CD14-positive monocyte (primary cell): ENCODE data around the gene ZIC1. TPM values are rescaled to one million over a fixed set of nuclear protein-coding genes. Genes with fewer than 3 reads are reported as not detected.

Experiments
- DNase-seq, 3 donors: peaks; one replicate each; pipeline ENCODE4 v3.0.0-alpha.2; 2011 to 2022
- H2AFZ ChIP-seq: 2 replicates; pipeline ENCODE4 v1.6.0; 2012; ENCODE audit warnings: mild to moderate bottlenecking, low read depth, low read length, inconsistent platforms; ENCODE audit not compliant: insufficient read depth, poor library complexity, severe bottlenecking
- H3K27ac ChIP-seq, 2 donors: 1 replicate in 1 of 2; 2 replicates in 1 of 2; pipeline ENCODE4 v1.5.1; 2012 to 2013; ENCODE audit warnings: low read length in 2 of 2, control low read depth in 1 of 2, inconsistent platforms in 1 of 2, low read depth in 1 of 2, mild to moderate bottlenecking in 1 of 2
- H3K27me3 ChIP-seq, 2 donors: one replicate each; pipeline versions ENCODE4 v1.6.0 to v1.6.1; 2011 to 2013; ENCODE audit warnings: low read length in 2 of 2; ENCODE audit not compliant: control insufficient read depth in 2 of 2, insufficient read depth in 2 of 2
- H3K36me3 ChIP-seq, 2 donors: replicated peaks in 1 of 2; 1 replicate in 1 of 2; 2 replicates in 1 of 2; pipeline versions ENCODE4 v1.5.1 to v1.6.1; 2012 to 2013; ENCODE audit warnings: low read length in 2 of 2, control low read depth in 1 of 2, inconsistent platforms in 1 of 2, mild to moderate bottlenecking in 1 of 2; ENCODE audit not compliant: insufficient read depth in 2 of 2, control insufficient read depth in 1 of 2
- H3K4me1 ChIP-seq, 2 donors: 1 replicate in 1 of 2; 2 replicates in 1 of 2; pipeline versions ENCODE4 v1.5.1 to v1.6.1; 2012 to 2013; ENCODE audit warnings: low read length in 2 of 2, control low read depth in 1 of 2, inconsistent platforms in 1 of 2, mild to moderate bottlenecking in 1 of 2, moderate library complexity in 1 of 2; ENCODE audit not compliant: insufficient read depth in 2 of 2, control insufficient read depth in 1 of 2
- H3K4me2 ChIP-seq: replicated peaks from 2 replicates; pipeline ENCODE3; 2012; ENCODE audit warnings: low read length, moderate library complexity, mild to moderate bottlenecking; ENCODE audit not compliant: poor library complexity, severe bottlenecking; ENCODE audit errors: extremely low read depth
- H3K4me3 ChIP-seq, 3 experiments: fragments of 200-600 bp in 1 of 3; sonication (generic) in 1 of 3; replicated peaks in 1 of 3; 1 replicate in 2 of 3; 2 replicates in 1 of 3; pipeline ENCODE4 v1.5.1; 2011 to 2013; ENCODE audit warnings: low read length in 3 of 3, mild to moderate bottlenecking in 3 of 3, control low read depth in 2 of 3, low read depth in 2 of 3, inconsistent platforms in 1 of 3, moderate library complexity in 1 of 3
- H3K79me2 ChIP-seq: 2 replicates; pipeline ENCODE4 v1.6.0; 2012; ENCODE audit warnings: mild to moderate bottlenecking, control low read depth, inconsistent platforms, low read length, moderate library complexity; ENCODE audit not compliant: insufficient read depth
- H3K9ac ChIP-seq: 2 replicates; pipeline ENCODE4 v1.6.0; 2017; ENCODE audit warnings: low read length, mild to moderate bottlenecking; ENCODE audit not compliant: insufficient read depth, poor library complexity, severe bottlenecking
- H3K9me3 ChIP-seq, 2 donors: replicated peaks in 1 of 2; 1 replicate in 1 of 2; 2 replicates in 1 of 2; pipeline versions ENCODE4 v1.5.1 to v1.6.1; 2012 to 2013; ENCODE audit warnings: low read length in 2 of 2, control low read depth in 1 of 2; ENCODE audit not compliant: control insufficient read depth in 1 of 2, insufficient read depth in 1 of 2
- H4K20me1 ChIP-seq: 2 replicates; pipeline ENCODE4 v1.6.0; 2012; ENCODE audit warnings: mild to moderate bottlenecking, low read length, control low read depth, moderate library complexity; ENCODE audit not compliant: insufficient read depth
- H3K27ac Mint-ChIP-seq, 7 donors: one replicate each; pipeline ENCODE4 v1.8.0; 2020; ENCODE audit warnings: mild to moderate bottlenecking in 7 of 7, mixed read lengths in 7 of 7, moderate library complexity in 6 of 7, inconsistent platforms in 2 of 7
- H3K27me3 Mint-ChIP-seq, 3 donors: one replicate each; pipeline ENCODE4 v1.8.0; 2021 to 2022; ENCODE audit warnings: low read depth in 3 of 3, mild to moderate bottlenecking in 3 of 3, mixed read lengths in 3 of 3, moderate library complexity in 3 of 3, inconsistent platforms in 1 of 3
- H3K36me3 Mint-ChIP-seq, 2 donors: one replicate each; pipeline ENCODE4 v1.8.0; 2020; ENCODE audit warnings: mixed read lengths in 2 of 2, inconsistent platforms in 1 of 2, mild to moderate bottlenecking in 1 of 2
- H3K4me1 Mint-ChIP-seq: one replicate; pipeline ENCODE4 v1.8.0; 2020; ENCODE audit warnings: mild to moderate bottlenecking, mixed read lengths
- H3K4me3 Mint-ChIP-seq, 2 donors: one replicate each; pipeline ENCODE4 v1.8.0; 2020; ENCODE audit warnings: mild to moderate bottlenecking in 2 of 2, mixed read lengths in 2 of 2, moderate library complexity in 1 of 2
- H3K9me3 Mint-ChIP-seq, 7 donors: one replicate each; pipeline ENCODE4 v1.8.0; 2020 to 2022; ENCODE audit warnings: mixed read lengths in 7 of 7, mild to moderate bottlenecking in 6 of 7, moderate library complexity in 6 of 7, inconsistent platforms in 2 of 7
- CTCF ChIP-seq: fragments of 200-600 bp; IDR thresholded peaks from one replicate; pipeline ENCODE4 v1.8.0; 2022; ENCODE audit warnings: antibody characterized with exemption, mild to moderate bottlenecking
- WGBS: methylation state at CpG from one replicate; pipeline ENCODE4 v1.1.5; 2013; ENCODE audit warnings: missing lambda C conversion rate; ENCODE audit not compliant: insufficient coverage; 5-methylcytosine and 5-hydroxymethylcytosine counted together
- intact Hi-C, 2 donors: fragments of 100-400 bp; cut with micrococcal nuclease; formaldehyde crosslinking; loops; one replicate each; pipeline versions ENCODE4 v1.15.0 to v1.15.1; 2023
- polyA plus RNA-seq, 3 donors: library from polyadenylated mRNA; depleted of rRNA in 1 of 3; unstranded in 2 of 3; stranded (reverse) in 1 of 3; fragments of 300-500 nt in 2 of 3; fragments of >200 nt in 1 of 3; fragmentation: Illumina TruSeq in 2 of 3; gene quantifications; 1 replicate in 2 of 3; 2 replicates in 1 of 3; pipeline ENCODE4 v1.2.3, GENCODE V29; 2012 to 2021

ZIC1 gene
- polyA plus RNA-seq, 3 donors, result not detected

DNA sequence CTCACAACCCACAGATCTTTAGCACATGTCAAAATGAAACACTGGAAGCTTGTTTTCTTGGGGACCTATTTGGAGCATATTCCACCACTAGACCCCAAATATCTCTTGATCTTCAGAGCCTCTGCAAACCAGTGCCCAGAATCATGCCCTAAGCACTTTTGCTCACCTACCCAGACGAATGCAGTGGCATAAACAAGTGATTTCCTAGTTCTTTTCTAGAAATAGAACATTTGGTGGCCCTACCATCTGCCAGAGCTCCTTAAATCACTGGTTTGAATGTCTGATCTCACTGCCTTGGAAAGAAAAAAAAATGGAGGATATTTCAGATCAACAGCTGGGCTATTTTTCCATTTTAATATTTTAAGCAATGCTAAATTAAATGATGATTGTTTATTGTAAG lies 8.2 kb upstream of the ZIC1 start:
- Histone ChIP-seq H3K9me3 (peaks cover 23 to 84% of the 10 kb centered on the region in 2 donors), H2AFZ (no peak overlapping the region), H3K36me3 (no peaks in the 10 kb centered on the region), H3K9ac (no peak overlapping the region), H3K27ac (no peak overlapping the region), H3K27me3 (peaks cover 71 to 100% of the 10 kb centered on the region in 2 donors), H3K79me2 (no peaks in the 10 kb centered on the region), H3K4me3 (no peak overlapping the region), H3K4me1 (no peaks in the 10 kb centered on the region), H3K4me2 (no peak overlapping the region), H4K20me1 (no peaks in the 10 kb centered on the region)
- H3K27ac Mint-ChIP-seq, result no peak overlapping the region
- H3K4me3 Mint-ChIP-seq, result peak overlapping the region in 1 of 2 donors; percentile 46
- peaks cover 8% of the 10 kb centered on the region for H3K4me1 Mint-ChIP-seq
- H3K36me3 Mint-ChIP-seq, result peaks cover 12 to 15% of the 10 kb centered on the region in 2 donors
- WGBS, result no CpG with 5 or more reads among the region's 1 CpG
- H3K27me3 Mint-ChIP-seq, result peaks cover 93% of the 10 kb centered on the region in 3 donors
- intact Hi-C loops, result no loop called here
- DNase-seq, result no peak
- peaks cover 21 to 70% (median 55%) of the 10 kb centered on the region in 7 donors for H3K9me3 Mint-ChIP-seq
- TF ChIP-seq CTCF, result no peak

- H3K4me2 ChIP-seq, result no peak overlapping the region
- Mint-ChIP-seq H3K4me1 (peaks cover 8% of the 10 kb centered on the region), H3K27ac (no peak overlapping the region), H3K4me3 (no peak overlapping the region), H3K27me3 (peaks cover 93 to 94% (median 93%) of the 10 kb centered on the region in 3 donors), H3K9me3 (peaks cover 21 to 70% (median 57%) of the 10 kb centered on the region in 7 donors), H3K36me3 (peaks cover 13 to 15% of the 10 kb centered on the region in 2 donors)
- no peak for DNase-seq
- H4K20me1 ChIP-seq, result no peaks in the 10 kb centered on the region
- H3K9me3 ChIP-seq, result peaks cover 28 to 84% of the 10 kb centered on the region in 2 donors
- H2AFZ ChIP-seq, result no peak overlapping the region
- no peaks in the 10 kb centered on the region for H3K4me1 ChIP-seq
- H3K36me3 ChIP-seq, result no peaks in the 10 kb centered on the region
- peaks cover 75 to 100% of the 10 kb centered on the region in 2 donors for H3K27me3 ChIP-seq
- TF ChIP-seq CTCF, result no peak
- no CpG with 5 or more reads among the region's 1 CpG for WGBS
- H3K79me2 ChIP-seq, result no peaks in the 10 kb centered on the region
- no peak overlapping the region for H3K27ac ChIP-seq
- intact Hi-C loops, result no loop called here
- H3K4me3 ChIP-seq, result no peak overlapping the region
- H3K9ac ChIP-seq, result no peak overlapping the region
Observed at GRCh38 chr3:147401421-147401820, 7.7 kb upstream of the ZIC1 start.
